ENCODE measurements around the gene PRDM16.

Gene PRDM16

GRCh38 chr1:3137111-3138100 is 68.4 kb downstream of the PRDM16 start:
- Histone ChIP-seq H3K4me3 (ENCODE audit: low read depth in 1 of 2, low read length in 2 of 2) (no peak overlapping the region), H3K4me1 (ENCODE audit: control insufficient read depth in 1 of 2, insufficient read depth in 2 of 2, low read length in 2 of 2) (peaks cover 12 to 21% of the 10 kb centered on the region in 2 donors), H3K27me3 (ENCODE audit: control insufficient read depth in 1 of 2, insufficient read depth in 2 of 2, low read length in 2 of 2) (no peaks in the 10 kb centered on the region), H3K9ac (ENCODE audit: low read depth in 1 of 2, low read length in 2 of 2) (no peak overlapping the region), H3K27ac (ENCODE audit: low read depth, low read length) (no peak overlapping the region), H3K9me3 (ENCODE audit: control insufficient read depth in 1 of 2, low read length in 2 of 2) (no peaks in the 10 kb centered on the region), H3K36me3 (ENCODE audit: control insufficient read depth in 1 of 2, insufficient read depth in 2 of 2, low read length in 2 of 2) (peaks cover 0 to 5% of the 10 kb centered on the region in 2 donors)

GRCh38 chr1:3138623-3139151 is 69.7 kb downstream of the PRDM16 start:
- H3K36me3 ChIP-seq (ENCODE audit: control insufficient read depth in 1 of 2, insufficient read depth in 2 of 2, low read length in 2 of 2), result peaks cover 0 to 5% of the 10 kb centered on the region in 2 donors
- no peak overlapping the region for H3K27ac ChIP-seq (ENCODE audit: low read depth, low read length)
- H3K27me3 ChIP-seq (ENCODE audit: control insufficient read depth in 1 of 2, insufficient read depth in 2 of 2, low read length in 2 of 2), result no peaks in the 10 kb centered on the region
- no peak overlapping the region for H3K9ac ChIP-seq (ENCODE audit: low read depth in 1 of 2, low read length in 2 of 2)
- no peak overlapping the region for H3K4me3 ChIP-seq (ENCODE audit: low read depth in 1 of 2, low read length in 2 of 2)
- H3K9me3 ChIP-seq (ENCODE audit: control insufficient read depth in 1 of 2, low read length in 2 of 2), result no peaks in the 10 kb centered on the region
- peaks cover 7 to 8% of the 10 kb centered on the region in 2 donors for H3K4me1 ChIP-seq (ENCODE audit: control insufficient read depth in 1 of 2, insufficient read depth in 2 of 2, low read length in 2 of 2)

- H3K36me3 ChIP-seq (ENCODE audit: control insufficient read depth in 1 of 2, insufficient read depth in 2 of 2, low read length in 2 of 2), result peaks cover 0 to 5% of the 10 kb centered on the region in 2 donors
- H3K27ac ChIP-seq (ENCODE audit: low read depth, low read length), result no peak overlapping the region
- no peaks in the 10 kb centered on the region for H3K27me3 ChIP-seq (ENCODE audit: control insufficient read depth in 1 of 2, insufficient read depth in 2 of 2, low read length in 2 of 2)
- H3K9me3 ChIP-seq (ENCODE audit: control insufficient read depth in 1 of 2, low read length in 2 of 2), result no peaks in the 10 kb centered on the region
- H3K4me3 ChIP-seq (ENCODE audit: low read depth in 1 of 2, low read length in 2 of 2), result no peak overlapping the region
- no peak overlapping the region for H3K9ac ChIP-seq (ENCODE audit: low read depth in 1 of 2, low read length in 2 of 2)
- peaks cover 0 to under 1% of the 10 kb centered on the region in 2 donors for H3K4me1 ChIP-seq (ENCODE audit: control insufficient read depth in 1 of 2, insufficient read depth in 2 of 2, low read length in 2 of 2)
Observed at GRCh38 chr1:3139451-3139852, 70.4 kb downstream of the PRDM16 start.

GRCh38 chr1:3139871-3140361 is 70.9 kb downstream of the PRDM16 start:
- Histone ChIP-seq H3K27ac (ENCODE audit: low read depth, low read length) (no peak overlapping the region), H3K4me3 (ENCODE audit: low read depth in 1 of 2, low read length in 2 of 2) (no peak overlapping the region)

DNA sequence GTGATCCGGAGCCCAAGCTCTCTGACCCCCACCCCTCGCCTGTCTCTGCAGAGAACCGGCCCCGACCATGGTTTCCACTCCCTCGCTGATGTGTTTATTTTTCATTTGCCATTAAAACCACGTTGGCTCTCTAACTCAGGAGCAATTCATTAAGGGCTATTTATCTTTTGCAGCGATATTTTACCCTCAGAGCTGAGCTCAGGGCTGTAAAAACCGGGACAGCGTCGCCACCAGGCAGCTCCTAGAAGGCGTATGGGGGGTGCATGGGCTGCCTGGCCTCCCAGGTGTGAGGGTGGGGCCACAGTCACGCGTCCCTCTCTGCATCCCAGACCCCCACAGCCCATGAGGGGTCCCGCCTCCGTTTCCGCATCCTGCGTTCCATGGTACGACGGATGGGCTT is 71.4 kb downstream of the PRDM16 start:
- Histone ChIP-seq H3K9ac (ENCODE audit: low read depth in 1 of 2, low read length in 2 of 2) (no peak overlapping the region), H3K36me3 (ENCODE audit: control insufficient read depth in 1 of 2, insufficient read depth in 2 of 2, low read length in 2 of 2) (peaks cover 0 to 5% of the 10 kb centered on the region in 2 donors), H3K4me3 (ENCODE audit: low read depth in 1 of 2, low read length in 2 of 2) (no peak overlapping the region), H3K9me3 (ENCODE audit: control insufficient read depth in 1 of 2, low read length in 2 of 2) (no peaks in the 10 kb centered on the region), H3K4me1 (ENCODE audit: control insufficient read depth in 1 of 2, insufficient read depth in 2 of 2, low read length in 2 of 2) (no peaks in the 10 kb centered on the region), H3K27ac (ENCODE audit: low read depth, low read length) (no peak overlapping the region), H3K27me3 (ENCODE audit: control insufficient read depth in 1 of 2, insufficient read depth in 2 of 2, low read length in 2 of 2) (no peaks in the 10 kb centered on the region)

More at GRCh38 chr1:3139871-3140361, 70.9 kb downstream of the PRDM16 start:
- Histone ChIP-seq H3K4me1 (ENCODE audit: control insufficient read depth in 1 of 2, insufficient read depth in 2 of 2, low read length in 2 of 2) (no peaks in the 10 kb centered on the region), H3K36me3 (ENCODE audit: control insufficient read depth in 1 of 2, insufficient read depth in 2 of 2, low read length in 2 of 2) (peaks cover 0 to 5% of the 10 kb centered on the region in 2 donors), H3K27me3 (ENCODE audit: control insufficient read depth in 1 of 2, insufficient read depth in 2 of 2, low read length in 2 of 2) (no peaks in the 10 kb centered on the region), H3K9me3 (ENCODE audit: control insufficient read depth in 1 of 2, low read length in 2 of 2) (no peaks in the 10 kb centered on the region), H3K9ac (ENCODE audit: low read depth in 1 of 2, low read length in 2 of 2) (no peak overlapping the region)

DNA sequence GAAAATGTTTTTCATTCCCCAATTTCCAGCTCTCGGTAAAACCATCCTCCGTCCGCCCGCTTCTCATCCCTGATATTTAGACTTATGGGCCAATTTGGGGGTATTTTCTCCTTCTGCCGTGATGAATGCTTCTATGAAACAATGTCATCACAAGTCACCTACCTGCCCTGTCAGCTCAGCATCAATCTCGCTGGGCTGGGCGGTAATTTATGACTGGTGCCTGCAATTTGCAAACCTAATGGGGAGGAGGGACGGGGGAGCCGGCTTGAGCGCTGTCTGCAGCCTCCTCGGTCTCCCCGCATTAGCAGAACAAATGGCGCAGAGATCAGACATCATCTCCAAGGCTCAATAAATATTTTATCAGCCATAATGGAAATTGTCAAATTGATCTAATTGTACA is 72.1 kb downstream of the PRDM16 start:
- no peaks in the 10 kb centered on the region for H3K9me3 ChIP-seq (ENCODE audit: control insufficient read depth in 1 of 2, low read length in 2 of 2)
- H3K27me3 ChIP-seq (ENCODE audit: control insufficient read depth in 1 of 2, insufficient read depth in 2 of 2, low read length in 2 of 2), result no peaks in the 10 kb centered on the region
- no peak overlapping the region for H3K9ac ChIP-seq (ENCODE audit: low read depth in 1 of 2, low read length in 2 of 2)
- H3K4me3 ChIP-seq (ENCODE audit: low read depth in 1 of 2, low read length in 2 of 2), result no peak overlapping the region
- no peak overlapping the region for H3K27ac ChIP-seq (ENCODE audit: low read depth, low read length)
- no peaks in the 10 kb centered on the region for H3K4me1 ChIP-seq (ENCODE audit: control insufficient read depth in 1 of 2, insufficient read depth in 2 of 2, low read length in 2 of 2)
- H3K36me3 ChIP-seq (ENCODE audit: control insufficient read depth in 1 of 2, insufficient read depth in 2 of 2, low read length in 2 of 2), result peaks cover 0 to 5% of the 10 kb centered on the region in 2 donors

DNA sequence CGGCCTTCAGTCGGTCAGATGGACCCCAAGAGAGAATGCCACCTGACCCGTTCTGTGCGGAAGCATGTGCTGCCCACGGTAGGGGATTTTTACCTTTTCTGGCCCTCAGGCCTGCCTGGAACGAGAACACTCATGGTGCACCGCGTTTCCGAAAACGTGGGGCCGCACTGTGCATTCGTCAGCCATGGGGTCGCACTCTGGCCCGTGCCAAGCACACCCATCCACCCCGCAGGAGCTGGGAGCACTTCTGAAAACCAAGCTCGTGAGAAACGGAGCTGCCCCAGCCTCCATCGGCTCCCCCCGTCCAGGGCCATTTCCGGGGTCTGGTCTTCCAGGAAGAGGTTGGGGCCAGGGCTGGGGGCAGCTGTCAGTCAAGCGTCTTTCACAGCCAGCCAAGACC is 72.8 kb downstream of the PRDM16 start:
- no peaks in the 10 kb centered on the region for H3K27me3 ChIP-seq (ENCODE audit: control insufficient read depth in 1 of 2, insufficient read depth in 2 of 2, low read length in 2 of 2)
- H3K27ac ChIP-seq (ENCODE audit: low read depth, low read length), result no peak overlapping the region
- peaks cover 0 to 5% of the 10 kb centered on the region in 2 donors for H3K36me3 ChIP-seq (ENCODE audit: control insufficient read depth in 1 of 2, insufficient read depth in 2 of 2, low read length in 2 of 2)
- H3K4me3 ChIP-seq (ENCODE audit: low read depth in 1 of 2, low read length in 2 of 2), result no peak overlapping the region
- H3K4me1 ChIP-seq (ENCODE audit: control insufficient read depth in 1 of 2, insufficient read depth in 2 of 2, low read length in 2 of 2), result no peaks in the 10 kb centered on the region
- H3K9ac ChIP-seq (ENCODE audit: low read depth in 1 of 2, low read length in 2 of 2), result no peak overlapping the region
- H3K9me3 ChIP-seq (ENCODE audit: control insufficient read depth in 1 of 2, low read length in 2 of 2), result no peaks in the 10 kb centered on the region

DNA sequence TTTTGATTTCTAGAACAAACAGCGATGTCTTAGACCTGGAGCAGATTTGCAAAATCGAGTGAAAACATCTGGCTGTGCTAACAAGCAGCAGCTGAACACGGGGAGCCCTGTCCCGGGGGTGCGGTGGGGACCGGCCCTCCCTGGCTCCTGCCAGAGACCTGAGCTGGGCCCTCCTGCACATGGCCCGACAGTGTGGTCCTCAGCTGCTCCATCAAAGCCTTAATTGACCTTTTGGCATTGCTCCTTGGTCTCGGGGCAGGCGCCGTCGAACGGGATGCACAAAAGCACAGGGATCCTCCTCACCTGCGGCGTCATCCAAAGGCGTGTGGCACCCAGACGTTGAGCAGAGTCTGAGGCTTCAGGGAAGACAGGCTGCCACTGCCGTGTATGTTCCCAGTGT is 73.2 kb downstream of the PRDM16 start:
- H3K27me3 ChIP-seq (ENCODE audit: control insufficient read depth in 1 of 2, insufficient read depth in 2 of 2, low read length in 2 of 2), result no peaks in the 10 kb centered on the region

GRCh38 chr1:3142751-3143150 is 73.7 kb downstream of the PRDM16 start:
- Histone ChIP-seq H3K4me3 (ENCODE audit: low read depth in 1 of 2, low read length in 2 of 2) (no peak overlapping the region), H3K9me3 (ENCODE audit: control insufficient read depth in 1 of 2, low read length in 2 of 2) (no peaks in the 10 kb centered on the region), H3K36me3 (ENCODE audit: control insufficient read depth in 1 of 2, insufficient read depth in 2 of 2, low read length in 2 of 2) (peaks cover 0 to 2% of the 10 kb centered on the region in 2 donors), H3K9ac (ENCODE audit: low read depth in 1 of 2, low read length in 2 of 2) (no peak overlapping the region), H3K27me3 (ENCODE audit: control insufficient read depth in 1 of 2, insufficient read depth in 2 of 2, low read length in 2 of 2) (no peaks in the 10 kb centered on the region), H3K27ac (ENCODE audit: low read depth, low read length) (no peak overlapping the region), H3K4me1 (ENCODE audit: control insufficient read depth in 1 of 2, insufficient read depth in 2 of 2, low read length in 2 of 2) (no peaks in the 10 kb centered on the region)

More for the DNA sequence above, 73.2 kb downstream of the PRDM16 start:
- Histone ChIP-seq H3K9ac (ENCODE audit: low read depth in 1 of 2, low read length in 2 of 2) (no peak overlapping the region), H3K4me3 (ENCODE audit: low read depth in 1 of 2, low read length in 2 of 2) (no peak overlapping the region), H3K27ac (ENCODE audit: low read depth, low read length) (no peak overlapping the region), H3K36me3 (ENCODE audit: control insufficient read depth in 1 of 2, insufficient read depth in 2 of 2, low read length in 2 of 2) (peaks cover 0 to 5% of the 10 kb centered on the region in 2 donors), H3K9me3 (ENCODE audit: control insufficient read depth in 1 of 2, low read length in 2 of 2) (no peaks in the 10 kb centered on the region), H3K4me1 (ENCODE audit: control insufficient read depth in 1 of 2, insufficient read depth in 2 of 2, low read length in 2 of 2) (no peaks in the 10 kb centered on the region)
